PFSK-1 (cell line): ENCODE results near the gene PPP2R2C.

Source experiments
- FOXP2 ChIP-seq: optimal IDR thresholded peaks from 2 replicates; pipeline ENCODE3; 2011; ENCODE audit warnings: borderline replicate concordance, control low read depth, inconsistent platforms; ENCODE audit not compliant: insufficient read depth; ENCODE audit errors: extremely low read length, extremely low read depth
- POLR2AphosphoS5 ChIP-seq: IDR thresholded peaks from 2 replicates; pipeline ENCODE4 v1.6.1; 2012; ENCODE audit warnings: low read depth, mild to moderate bottlenecking, control low read depth, low read length, moderate library complexity
- SIN3A ChIP-seq: IDR thresholded peaks from 2 replicates; pipeline ENCODE4 v1.6.1; 2012; ENCODE audit warnings: mild to moderate bottlenecking, low read length, moderate library complexity, borderline replicate concordance; ENCODE audit not compliant: insufficient read depth
- TAF1 ChIP-seq: IDR thresholded peaks from 2 replicates; pipeline ENCODE4 v1.6.1; 2012; ENCODE audit warnings: low read length, control low read depth, borderline replicate concordance; ENCODE audit not compliant: insufficient read depth
- TF ChIP-seq, protein P1 (sequence below), 2 experiments: IDR thresholded peaks; 2 replicates each; pipeline versions ENCODE4 v1.6.1 to v1.8.0; 2011 to 2012; ENCODE audit warnings: low read depth in 2 of 2, low read length in 2 of 2, control low read depth in 1 of 2, inconsistent platforms in 1 of 2, mild to moderate bottlenecking in 1 of 2, moderate library complexity in 1 of 2; ENCODE audit not compliant: insufficient read depth in 1 of 2

The PPP2R2C gene

DNA sequence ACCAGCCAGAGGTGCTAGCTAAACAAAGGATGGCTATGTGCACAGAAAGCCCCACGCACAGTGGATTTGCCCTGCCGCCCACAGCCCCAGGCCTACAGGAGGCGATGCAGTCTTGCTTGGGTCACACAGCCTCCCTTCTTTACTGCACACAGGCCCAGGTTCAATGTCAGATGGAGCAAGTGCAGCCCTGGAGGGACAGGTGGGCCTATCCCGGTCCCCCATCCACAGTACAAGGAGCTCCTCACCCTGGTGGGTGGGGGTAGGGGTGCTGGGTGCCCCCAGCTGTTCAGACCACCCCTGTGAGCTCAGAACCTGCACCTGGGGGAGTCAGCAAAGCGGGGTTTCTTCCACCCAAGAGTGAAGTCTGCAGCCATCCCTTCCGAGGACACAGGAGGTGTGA is 114.9 kb downstream of the PPP2R2C start:
- TF ChIP-seq, protein P1, sequence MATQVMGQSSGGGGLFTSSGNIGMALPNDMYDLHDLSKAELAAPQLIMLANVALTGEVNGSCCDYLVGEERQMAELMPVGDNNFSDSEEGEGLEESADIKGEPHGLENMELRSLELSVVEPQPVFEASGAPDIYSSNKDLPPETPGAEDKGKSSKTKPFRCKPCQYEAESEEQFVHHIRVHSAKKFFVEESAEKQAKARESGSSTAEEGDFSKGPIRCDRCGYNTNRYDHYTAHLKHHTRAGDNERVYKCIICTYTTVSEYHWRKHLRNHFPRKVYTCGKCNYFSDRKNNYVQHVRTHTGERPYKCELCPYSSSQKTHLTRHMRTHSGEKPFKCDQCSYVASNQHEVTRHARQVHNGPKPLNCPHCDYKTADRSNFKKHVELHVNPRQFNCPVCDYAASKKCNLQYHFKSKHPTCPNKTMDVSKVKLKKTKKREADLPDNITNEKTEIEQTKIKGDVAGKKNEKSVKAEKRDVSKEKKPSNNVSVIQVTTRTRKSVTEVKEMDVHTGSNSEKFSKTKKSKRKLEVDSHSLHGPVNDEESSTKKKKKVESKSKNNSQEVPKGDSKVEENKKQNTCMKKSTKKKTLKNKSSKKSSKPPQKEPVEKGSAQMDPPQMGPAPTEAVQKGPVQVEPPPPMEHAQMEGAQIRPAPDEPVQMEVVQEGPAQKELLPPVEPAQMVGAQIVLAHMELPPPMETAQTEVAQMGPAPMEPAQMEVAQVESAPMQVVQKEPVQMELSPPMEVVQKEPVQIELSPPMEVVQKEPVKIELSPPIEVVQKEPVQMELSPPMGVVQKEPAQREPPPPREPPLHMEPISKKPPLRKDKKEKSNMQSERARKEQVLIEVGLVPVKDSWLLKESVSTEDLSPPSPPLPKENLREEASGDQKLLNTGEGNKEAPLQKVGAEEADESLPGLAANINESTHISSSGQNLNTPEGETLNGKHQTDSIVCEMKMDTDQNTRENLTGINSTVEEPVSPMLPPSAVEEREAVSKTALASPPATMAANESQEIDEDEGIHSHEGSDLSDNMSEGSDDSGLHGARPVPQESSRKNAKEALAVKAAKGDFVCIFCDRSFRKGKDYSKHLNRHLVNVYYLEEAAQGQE (IDR thresholded peaks at IDR 0.05; ENCODE audit: insufficient read depth in 1 of 2, low read depth in 2 of 2, low read length in 2 of 2) = no peak
- TF ChIP-seq POLR2AphosphoS5 = no peak
- no peak for TF ChIP-seq SIN3A
- no peak for TF ChIP-seq TAF1
- no peak for TF ChIP-seq FOXP2

- TF ChIP-seq SIN3A = no peak
- TF ChIP-seq POLR2AphosphoS5 = no peak
- TF ChIP-seq, protein P1 (IDR thresholded peaks at IDR 0.05; ENCODE audit: insufficient read depth in 1 of 2, low read depth in 2 of 2, low read length in 2 of 2) = no peak
- no peak for TF ChIP-seq TAF1
- no peak for TF ChIP-seq FOXP2
Measured at GRCh38 chr4:6356076-6356560, 116.3 kb downstream of the PPP2R2C start.

DNA sequence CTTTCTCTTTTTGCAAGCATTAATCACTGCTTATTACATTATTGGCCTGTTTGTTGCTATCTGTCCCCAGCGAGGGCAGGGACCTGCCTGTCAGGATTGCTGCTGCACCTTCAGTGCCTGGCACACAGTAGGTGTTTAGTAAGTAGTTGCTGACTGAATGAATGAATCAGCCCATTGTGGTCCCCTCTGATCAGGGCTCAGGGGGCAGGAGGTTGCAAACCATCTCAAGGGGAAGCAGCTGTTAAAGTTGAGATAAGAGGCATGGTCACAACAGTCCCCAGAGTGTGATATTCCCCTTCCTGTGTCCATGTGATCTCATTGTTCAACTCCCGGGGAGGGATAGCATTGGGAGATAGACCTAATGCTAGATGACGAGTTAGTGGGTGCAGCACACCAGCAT is 117.4 kb downstream of the PPP2R2C start:
- TF ChIP-seq, protein P1 (IDR thresholded peaks at IDR 0.05; ENCODE audit: insufficient read depth in 1 of 2, low read depth in 2 of 2, low read length in 2 of 2) = no peak
- no peak for TF ChIP-seq FOXP2
- no peak for TF ChIP-seq POLR2AphosphoS5
- TF ChIP-seq SIN3A = no peak
- no peak for TF ChIP-seq TAF1

- no peak for TF ChIP-seq FOXP2
- TF ChIP-seq TAF1 = no peak
- TF ChIP-seq SIN3A = no peak
- TF ChIP-seq POLR2AphosphoS5 = no peak
- TF ChIP-seq, protein P1 (IDR thresholded peaks at IDR 0.05; ENCODE audit: insufficient read depth in 1 of 2, low read depth in 2 of 2, low read length in 2 of 2) = no peak
Measured at GRCh38 chr4:6354626-6355025, 117.8 kb downstream of the PPP2R2C start.

GRCh38 chr4:6354119-6354518 is 118.3 kb downstream of the PPP2R2C start:
- TF ChIP-seq POLR2AphosphoS5 = no peak
- no peak for TF ChIP-seq FOXP2
- TF ChIP-seq, protein P1 (IDR thresholded peaks at IDR 0.05; ENCODE audit: insufficient read depth in 1 of 2, low read depth in 2 of 2, low read length in 2 of 2) = no peak
- no peak for TF ChIP-seq SIN3A
- no peak for TF ChIP-seq TAF1
